ENCODE results near the gene ZNF230.

Gene ZNF230

DNA sequence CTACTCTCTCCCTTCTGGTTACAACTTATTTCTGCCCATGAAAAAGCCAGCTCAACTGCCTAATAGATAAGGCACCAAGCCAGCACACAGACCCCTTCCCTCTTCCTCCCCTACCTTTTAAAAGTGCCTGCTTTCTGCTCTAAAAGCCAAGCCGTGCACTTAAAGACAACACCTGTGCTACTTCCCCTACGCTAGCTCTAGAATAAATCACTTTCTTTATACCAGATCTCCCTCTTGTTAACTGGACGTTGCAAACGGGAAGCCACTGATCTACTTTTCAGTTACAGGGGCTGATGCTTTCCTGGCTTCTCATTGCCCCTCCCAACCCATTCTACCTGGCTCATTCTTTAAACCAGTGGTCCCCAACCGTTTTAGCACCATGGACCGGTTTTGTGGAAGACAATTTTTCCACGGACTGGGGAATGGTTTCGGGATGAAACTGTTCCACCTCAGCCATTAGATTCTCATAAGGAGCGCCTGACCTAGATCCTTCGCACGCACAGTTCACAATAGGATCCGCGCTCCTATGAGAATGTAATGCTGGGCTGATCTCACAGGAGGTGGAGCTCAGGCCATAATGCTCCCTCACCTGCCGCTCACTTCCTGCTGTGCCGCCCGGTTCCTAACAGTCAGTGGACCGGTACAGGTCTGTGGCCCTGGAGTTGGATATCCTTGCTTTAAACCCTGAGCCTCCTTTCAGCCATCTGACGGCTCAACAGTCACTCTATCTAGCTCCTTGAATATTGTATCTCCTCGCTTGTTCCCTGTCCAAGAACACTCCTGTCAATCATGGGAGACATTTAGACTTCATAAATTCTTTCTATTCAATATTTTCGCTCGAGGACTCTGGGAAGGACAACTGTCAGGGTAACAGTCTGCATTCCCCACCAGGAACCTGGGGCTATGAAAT lies 48.2 kb downstream of the ZNF230 start:
- DNase-seq: peak; percentile 58

DNA sequence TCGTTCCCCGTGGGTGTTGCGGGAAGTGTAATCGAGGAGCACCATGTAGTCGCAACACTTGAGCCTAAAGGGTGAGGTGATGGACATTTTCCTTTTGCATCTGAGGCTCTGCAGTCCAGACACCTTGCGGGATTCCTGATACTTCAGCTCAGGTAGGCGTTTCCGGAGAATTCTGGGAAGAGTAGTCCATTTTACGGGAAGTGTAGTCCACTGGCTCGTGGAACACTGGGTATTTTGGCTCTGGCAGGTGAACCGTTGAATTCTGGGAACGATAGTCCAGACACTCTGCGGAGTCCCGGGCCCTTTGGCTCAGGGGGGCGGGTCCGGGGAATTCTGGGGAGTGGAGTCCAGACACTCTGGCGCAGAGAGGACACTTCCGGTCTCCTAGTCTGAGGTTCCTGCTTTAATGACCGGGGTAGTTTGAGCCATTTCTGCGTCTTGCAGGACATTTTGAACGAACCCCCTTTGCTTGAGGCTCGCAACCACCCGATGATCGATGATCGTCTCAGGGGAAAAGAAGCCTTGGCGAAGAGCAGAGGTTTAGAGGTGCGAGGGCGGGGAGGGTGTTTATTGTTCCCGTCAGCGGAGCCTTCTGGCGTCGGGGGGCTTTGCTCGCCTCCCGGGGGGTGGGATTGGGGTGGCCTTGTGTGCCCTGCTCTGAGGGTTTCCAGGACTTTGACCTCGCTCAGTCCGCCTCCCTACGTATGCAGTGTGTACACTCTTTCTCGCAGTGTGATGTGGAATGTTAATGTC lies 49.1 kb downstream of the ZNF230 start, which contains the start of gene ZNF223:
Gene ZNF223, plus strand, starts transcription at position 387 of the 753 bp plus-strand sequence. CDS start 3,141 bp downstream, outside the sequence.
- peak; percentile 96 for DNase-seq

DNA sequence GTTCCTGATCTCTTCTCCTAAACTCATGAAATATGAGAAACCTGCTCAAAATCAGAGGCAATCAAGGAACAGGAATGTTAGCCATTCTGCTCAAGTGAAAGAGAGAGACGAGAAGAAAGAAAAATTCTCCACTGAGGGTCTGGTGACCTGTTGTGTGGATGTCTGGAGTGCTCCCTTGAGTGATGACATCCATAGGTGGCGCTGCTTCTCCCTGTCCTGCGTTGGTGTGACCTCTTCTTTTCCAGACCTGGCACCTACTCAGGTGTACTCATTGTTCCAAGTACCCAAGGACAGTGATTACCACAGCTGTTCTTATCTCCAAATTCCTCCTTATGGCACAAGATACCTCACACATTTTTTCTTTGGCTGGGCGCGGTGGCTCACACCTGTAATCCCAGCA lies 53.1 kb downstream of the ZNF230 start:
- DNase-seq: no peak

DNA sequence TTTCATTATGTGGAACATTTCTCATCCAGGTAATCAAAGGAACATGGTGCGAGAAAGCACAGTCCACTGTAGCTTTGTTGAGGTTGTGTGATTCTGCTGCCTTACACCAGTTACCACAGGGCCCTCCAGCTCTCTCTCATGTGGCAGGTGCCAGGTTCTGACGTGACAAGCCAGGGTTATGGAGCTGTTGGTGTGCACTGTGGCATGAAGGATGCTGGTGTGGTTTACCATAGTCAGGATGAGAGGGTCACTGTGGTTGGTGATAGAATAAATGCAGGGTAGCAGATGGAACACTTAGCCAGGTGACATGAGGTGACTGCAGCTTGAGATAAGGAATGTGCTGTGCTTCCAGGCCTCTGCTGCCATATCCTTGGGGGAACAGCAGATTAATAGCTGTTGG lies 56.5 kb downstream of the ZNF230 start:
- no peak for DNase-seq

DNA sequence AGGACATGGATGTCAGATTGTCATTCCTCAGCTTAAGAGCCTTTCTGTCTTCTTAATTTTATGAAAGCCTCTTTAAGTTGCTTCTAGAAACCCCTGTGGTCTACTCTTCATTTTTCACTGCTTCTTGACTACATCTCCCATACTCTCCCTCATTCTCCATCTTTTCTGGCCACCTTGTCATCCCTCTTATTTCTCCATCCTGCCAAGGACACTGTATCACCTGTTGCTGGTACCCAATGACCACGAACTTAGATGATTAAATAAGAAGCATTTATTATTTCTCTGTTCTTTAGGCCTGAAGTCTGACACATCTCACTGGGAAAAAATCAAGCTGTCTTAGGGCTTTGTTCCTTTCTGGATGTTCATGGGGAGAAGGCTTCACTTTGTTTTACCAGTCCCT lies 58.3 kb downstream of the ZNF230 start:
- DNase-seq: no peak

Measured in hematopoietic multipotent progenitor cell treated with erythropoietin and hydrocortisone succinate and interleukin-3 and kit ligand, for 6 days (in vitro differentiated cells).